NCI-H1105 treated with DMSO at 0.1 percent for 48 hours (cell line): ENCODE measurements around the gene ANTXR1.

ENCODE experiments used
- DNase-seq: peaks from one replicate; lab custom pipeline; 2025; lab: John Stamatoyannopoulos, UW

The ANTXR1 gene

DNA sequence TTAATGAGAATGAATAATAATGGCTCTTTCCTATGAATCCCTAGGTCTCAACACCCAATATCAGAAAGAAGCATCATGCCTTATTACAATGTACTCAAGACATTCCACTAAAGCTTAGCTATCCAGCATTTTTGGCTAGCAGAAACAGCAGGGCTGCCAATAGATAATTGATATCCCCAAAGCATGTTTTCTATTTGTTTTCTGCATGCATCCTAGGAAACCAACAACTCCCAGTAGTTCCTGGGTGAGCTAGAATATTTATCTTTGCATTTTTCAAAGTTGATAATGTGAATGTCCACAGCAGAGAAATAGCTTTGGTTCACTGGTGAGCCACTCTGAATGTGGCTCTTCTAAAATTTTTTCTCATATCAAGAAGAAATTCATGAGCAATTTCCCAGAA, 5.8 kb upstream of the ANTXR1 start:
- no peak for DNase-seq

DNA sequence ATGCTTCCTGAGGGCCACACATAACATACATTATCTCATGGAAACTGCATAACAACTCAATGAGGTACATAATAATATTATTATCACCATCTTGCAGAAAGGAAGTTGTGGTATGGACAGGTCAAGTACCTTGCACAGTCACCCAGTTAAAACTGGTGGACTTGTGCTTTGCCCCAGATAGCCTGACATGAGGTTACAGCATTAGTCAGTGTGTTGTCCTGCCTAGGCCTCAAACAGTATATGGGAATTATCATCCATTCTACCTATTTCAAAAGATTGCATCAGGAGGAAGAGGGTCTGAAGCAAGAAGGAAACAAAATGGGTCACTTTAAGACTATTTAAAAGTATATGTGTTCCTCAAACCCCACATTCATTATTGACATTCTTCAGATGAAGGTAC, 5.4 kb upstream of the ANTXR1 start:
- DNase-seq, result no peak

DNA sequence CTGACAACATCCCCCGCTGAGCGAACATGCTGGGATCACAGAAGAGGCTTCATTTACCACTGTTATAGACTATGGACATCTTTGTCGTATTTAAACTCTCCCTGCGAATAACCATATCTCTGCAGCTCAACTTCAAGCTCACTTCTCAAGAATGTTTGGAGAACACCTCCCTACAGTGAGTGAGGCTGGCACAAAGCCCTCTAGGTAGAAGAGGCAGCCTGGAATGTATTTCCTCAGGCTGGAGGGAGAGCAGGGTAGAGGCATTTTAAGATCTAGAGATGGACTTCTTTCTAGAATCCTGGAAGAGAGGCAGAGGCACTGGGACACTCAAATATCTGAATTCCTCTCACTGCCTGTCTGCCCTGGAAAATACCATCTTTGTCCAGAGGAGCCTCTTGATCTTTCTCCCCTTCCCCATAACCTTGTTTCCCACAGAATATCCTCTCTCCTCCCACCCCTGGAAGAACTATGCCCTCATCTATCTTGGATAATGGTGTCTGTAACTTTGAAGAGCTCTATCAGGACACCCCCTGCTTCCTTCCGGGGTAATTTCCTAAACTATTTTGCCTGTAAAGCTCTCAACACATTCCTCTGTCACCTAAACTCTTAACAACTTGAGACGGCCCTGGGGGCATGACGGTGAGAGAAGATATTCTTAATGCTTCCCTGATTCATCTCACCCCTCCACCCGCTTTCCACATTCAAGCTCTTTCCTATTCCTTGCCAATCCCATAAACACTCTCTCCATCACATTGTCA, 2.4 kb upstream of the ANTXR1 start:
- DNase-seq, result no peak

DNA sequence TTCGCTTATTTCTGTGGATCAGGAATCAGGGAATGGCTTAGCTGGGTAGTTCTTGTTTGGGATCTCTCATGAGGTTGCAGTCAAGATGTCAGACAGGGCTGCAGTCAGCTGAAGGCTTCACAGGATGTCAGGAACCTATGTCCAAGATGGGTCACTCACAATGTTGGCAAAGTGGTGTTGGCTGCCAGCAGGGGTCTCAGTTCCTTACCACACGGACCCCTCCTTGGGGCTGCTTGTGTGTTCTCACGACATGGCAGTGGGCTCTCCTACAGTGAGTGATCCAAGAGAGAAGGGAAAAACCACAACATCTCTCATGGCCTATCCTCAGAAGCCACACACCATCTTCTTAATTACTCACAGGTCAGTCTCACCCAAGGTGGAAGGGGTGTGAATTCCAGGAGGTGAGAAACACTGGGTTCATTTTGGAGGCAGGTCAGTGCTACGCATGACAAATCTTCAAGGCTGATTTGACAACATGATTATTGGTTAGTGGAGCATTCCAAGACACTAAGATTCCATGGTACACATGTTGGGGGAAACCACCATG, 1.3 kb upstream of the ANTXR1 start:
- no peak for DNase-seq

DNA sequence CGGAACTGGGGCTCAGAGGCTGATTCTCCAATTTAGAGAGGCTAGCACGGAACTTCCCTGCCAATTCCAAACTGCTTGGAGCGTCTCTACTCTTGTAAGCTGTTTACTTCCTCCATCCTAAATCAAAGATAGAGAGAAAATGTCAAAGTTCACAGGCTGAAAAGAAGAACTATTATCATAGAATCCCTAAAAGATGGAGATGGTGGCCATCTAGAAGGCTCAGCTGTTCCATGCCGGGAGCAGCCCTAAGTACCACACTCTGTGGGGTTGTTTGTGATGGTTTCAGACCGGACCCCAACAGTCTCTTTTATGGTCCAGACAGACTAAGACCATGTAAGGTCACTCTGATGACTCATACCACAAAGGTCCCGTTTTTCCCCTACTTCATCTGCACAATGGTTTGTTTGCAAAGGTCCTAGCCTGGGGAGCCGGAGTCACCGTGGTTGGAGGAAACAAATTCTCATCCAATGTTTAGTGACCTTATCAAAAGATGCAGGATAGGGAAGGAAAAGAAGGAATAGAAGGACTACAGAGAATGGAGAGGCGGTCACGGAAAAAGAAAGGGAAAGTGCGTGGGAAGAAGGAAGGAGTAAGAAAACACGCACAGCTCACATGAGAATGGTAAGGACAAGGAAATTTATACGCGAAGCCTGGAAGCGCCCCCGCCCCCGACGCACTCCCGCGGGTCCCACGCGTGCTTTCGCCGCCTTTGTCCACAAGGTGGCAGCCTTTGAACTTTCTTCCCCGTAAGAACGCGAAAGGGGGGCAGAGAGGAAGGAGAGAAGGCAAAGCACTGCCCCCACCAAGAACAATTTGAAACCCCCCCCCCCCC, 453 bp upstream of the ANTXR1 start:
- DNase-seq, result peak; percentile 83

DNA sequence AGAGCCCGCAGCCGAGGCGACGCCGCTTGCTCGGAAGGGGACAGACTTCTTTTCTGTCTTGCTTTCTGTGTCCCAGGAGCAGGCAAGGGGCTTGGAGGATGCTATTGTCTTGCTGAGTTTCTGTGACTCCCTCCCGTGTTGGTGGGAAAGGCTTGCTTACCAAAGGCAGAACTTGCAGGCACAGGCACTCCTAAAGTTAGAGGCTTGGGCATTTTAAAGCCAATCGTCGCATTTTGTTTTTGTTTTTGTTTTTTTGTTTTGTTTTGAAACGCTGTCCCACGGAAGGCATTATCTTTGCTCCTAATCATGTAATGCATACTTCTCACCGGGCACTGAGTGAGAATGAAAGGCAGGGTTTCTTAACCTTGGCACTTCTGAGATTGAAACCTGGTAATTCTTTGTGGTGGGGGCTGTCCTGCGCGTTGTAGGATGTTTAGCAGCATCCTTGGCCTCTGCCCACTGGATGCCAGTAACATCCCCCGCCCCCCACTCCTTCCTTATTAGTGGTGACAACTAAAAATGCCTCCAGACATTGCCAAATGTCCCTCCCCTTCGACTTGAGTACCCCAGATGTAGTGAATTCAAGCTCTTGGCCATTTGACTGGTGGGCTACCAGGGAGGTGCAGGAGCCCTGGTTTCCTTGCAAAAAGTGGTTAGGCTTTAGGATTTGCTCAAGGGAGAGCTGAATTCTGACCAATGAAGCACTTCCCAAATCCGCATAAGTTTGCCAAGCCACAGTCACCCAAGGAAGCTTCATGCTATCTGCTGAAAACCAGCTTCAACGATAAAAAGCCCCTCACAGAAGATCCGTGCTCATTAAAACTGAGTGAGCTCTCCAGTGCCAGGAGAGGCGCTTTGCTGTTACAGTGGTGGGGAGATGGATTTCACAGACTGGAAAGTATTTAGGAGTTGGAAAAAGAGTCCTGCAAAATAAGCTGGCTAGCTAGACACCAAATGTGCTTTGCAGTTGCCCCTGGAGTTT, 1.2 kb downstream of the ANTXR1 start:
- DNase-seq, result peak; percentile 29

DNA sequence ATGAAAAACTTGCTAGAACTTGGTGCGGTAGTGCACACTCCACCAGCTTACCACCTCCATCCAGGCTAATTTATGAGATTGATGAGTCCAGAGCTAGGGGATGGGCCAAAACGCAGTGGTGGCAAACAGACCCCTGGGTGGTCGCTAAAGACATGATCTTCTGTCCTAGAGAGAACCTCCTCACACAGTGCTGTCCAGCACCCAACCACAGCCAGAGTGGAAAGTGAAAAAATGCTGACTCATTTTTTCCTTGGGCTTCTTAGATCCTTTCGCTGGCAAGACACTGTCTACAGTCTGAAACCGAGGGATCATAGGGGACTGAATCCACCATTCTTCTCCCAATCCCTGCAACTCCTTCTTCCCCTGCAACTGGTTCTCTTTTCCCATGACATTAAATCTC, 4.1 kb downstream of the ANTXR1 start:
- DNase-seq, result no peak

DNA sequence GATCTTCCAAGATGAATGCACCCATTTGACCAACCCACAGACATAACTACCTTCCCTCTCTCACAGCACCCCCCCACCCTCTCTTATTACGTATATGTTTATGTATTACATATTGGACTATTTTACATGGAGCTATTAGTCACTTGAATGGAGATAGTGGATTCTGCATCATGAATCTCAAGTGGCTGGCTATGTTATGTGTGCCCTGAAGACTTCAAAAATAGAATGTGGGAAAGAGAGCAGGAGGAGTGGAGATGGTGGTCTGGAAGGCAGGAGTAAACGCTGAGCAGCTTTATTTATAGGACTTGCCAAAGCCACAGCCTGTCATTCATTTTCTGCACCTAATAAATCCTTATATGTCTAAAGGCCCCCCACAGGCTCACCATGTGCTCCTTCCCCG, 4.9 kb downstream of the ANTXR1 start:
- no peak for DNase-seq

DNA sequence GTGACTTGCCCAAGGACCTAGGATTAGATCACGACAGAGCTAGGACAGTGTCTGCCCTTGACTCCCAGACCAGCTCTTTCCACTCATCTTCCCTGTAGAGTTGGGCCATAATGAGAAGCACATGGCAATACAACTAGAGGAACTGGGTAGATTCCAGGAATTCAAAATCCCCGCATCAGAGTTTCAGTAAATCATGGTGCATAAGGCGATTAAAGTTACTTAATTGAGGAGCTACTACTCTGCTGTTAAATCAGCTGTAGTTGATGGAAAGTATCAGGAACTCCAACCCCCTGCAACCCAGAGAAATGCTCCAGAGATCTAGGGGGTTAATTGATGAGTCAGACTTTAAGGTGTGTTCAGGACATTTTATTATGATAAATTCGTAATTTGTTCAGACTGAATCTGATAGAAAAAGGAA, 5.7 kb downstream of the ANTXR1 start:
- no peak for DNase-seq

DNA sequence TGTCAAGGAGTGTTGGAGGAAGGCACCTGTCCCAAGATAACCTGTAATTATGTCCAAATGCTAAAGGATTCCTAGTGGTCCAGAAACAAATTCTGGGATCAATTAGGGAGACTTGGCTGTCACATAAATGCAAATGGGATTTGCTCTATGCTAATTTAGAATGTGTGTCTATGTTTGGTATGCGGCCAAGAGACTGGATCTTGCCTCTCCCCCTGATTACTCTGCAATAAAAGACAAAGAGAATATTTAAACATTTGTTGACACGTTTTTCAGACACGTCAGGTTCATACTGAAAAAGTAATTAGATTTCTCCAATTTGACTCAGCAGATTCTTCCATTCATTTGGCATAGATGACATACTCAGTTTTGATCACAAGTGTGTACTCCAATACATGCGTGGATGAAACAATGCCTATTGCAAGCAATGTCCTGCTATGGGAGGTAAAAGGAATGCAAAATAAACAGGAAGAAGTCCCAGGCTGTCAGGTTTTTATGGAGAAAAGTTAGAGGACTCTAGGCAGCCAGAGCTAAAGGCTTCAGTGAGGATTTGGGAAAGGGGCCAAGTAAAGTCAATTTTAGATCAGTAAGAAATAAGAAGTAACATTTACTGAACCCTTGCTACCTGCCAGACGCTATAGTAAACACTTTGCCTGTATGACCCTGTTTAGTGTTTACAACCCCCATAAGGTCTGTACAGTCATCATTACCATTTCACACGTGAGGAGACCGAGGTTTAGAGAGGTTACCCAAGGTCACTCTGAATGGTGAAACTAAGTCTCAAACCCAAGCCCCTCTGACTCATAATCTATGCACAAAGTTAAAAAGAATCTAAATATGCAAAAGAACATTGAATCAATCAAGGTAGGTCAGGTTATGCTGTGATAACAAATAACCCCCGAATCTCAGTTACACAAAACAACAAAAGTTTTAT, 7.8 kb downstream of the ANTXR1 start:
- DNase-seq, result no peak

DNA sequence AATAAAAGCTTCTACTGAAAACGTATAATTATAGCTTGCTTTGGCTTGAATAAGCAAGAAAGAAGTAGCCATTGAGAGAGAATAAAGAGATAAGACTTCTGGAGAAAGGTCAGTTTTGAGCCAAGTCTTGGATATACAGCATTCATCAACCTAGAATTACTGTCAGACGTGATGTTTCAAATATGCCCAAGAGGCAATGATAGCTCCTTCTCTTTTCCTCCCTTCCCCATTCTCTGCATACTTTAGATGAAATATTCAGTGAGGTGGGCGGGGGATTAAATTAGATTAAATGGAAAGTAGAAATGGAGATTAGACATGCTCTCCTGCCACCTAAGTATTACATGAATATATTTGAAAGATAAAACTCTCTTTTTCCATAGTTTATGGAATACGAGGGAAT, 8.7 kb downstream of the ANTXR1 start:
- DNase-seq, result no peak

DNA sequence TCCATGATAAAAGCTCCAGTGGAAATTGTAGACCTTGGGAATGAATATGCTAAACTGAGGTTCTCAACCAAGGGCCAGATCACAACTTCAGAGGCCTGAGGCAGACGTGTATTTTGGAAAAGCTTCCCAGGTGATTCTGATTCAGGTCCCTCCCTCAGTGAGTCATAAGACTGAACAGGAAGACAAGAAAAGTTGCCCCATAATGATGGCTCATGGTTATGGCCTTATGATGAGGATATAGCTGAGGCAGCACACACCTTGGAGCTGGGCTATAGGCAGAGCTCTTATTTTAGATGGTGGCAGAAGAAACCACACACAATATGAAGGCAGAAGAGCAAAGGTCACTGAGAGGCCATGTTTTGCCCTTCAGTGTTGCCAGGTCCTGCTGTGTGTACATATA, 9.6 kb downstream of the ANTXR1 start:
- DNase-seq, result no peak

DNA sequence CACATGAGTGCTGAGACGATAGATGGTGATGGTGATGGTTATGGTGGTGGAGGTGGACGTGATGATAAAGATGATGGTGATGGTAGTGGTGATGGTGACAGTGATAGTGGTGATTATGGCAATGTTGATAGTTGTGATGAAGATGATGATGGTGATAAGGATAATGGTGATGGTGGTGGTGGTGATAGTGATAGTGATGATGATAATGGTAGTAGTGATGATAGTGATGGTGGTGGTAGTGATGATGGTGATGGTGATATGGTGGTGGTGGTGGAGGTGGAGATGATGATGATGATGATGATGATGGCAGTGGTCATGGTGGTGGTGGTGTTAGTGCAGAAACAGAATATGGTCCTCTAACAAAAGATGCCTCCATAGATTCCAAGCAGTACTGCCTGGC, 10.3 kb downstream of the ANTXR1 start:
- DNase-seq, result no peak

DNA sequence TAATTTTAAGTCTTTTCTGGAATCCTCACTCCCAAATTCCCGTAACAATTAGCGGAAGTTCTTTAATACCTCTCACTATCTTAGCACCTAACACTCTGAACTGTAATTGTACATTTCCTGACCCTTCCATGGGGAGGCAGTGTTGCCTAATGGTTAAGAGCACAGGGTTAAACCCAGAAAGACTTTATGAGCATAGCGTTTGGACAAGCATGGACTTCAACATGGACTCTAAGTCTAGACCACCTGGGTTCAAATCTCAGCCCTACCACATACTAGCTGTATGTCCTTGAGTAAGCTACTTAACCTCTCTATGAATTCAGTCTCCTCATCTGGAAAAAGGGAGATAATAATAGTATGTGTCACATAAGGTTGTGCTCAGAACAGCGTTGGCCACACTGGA, 13.0 kb downstream of the ANTXR1 start:
- DNase-seq, result no peak

DNA sequence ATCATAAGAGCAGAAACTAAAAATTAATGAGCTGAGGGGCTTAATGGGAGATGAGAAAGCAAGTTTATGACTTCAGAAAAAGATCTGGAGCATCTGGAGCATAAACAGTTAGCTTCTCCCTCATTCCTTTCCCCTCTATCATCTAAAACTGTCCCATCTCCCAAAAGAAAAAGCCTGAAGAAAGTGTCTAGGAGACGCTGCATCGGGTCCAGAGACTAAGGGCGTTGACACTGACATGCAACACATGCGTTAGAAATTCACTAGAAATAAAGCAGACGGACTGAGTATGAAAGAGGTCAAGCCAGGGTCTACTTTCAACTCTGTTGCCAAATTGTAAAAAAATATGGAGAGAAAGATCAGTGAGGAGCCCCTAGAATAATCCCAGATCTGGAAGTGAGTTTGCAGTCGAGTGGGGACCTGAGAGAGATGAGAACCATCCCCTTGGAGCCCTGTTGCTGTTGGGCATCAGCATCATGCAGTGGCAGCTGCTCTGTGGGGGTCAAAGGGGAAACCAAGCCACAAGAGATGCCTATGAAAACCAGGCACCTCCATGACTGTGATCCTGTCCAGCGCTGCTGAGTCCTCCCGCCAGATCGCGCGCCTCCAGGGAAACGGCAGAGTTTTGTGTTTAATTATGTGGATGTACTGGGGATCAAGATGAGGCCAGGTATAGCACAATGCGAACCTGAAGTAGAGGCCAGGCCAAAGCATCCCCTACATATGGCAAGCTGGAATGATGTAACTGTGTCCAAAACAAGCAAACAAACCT, 13.9 kb downstream of the ANTXR1 start:
- no peak for DNase-seq

DNA sequence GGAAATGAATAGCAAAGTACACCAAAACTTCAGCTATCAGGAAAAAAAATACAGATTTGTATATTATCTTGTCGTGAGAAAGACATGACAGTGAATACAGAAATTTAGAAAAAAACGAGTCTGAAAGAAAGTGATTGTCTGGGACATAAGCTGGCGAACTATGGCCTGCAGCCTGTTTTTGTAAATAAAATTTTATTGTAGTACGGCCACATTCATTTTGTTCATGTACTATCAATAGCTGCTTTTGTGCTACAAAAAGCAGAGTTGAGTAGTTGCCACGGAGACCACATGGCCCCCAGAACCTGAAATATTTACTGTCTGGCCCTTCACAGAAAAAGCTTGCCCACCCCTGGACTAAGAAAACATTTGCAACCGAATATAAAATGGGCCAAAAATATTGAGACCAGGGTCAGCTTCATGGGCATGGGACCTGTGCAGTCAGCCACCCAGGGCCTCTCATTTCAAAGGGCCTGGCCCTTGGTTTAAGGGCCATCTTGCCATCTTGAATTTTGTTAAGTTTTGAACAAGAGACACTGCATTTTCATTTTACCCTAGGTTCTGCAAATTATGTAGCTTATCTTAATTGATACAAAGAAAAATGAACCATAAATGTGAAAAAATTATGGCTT, 17.9 kb downstream of the ANTXR1 start:
- DNase-seq, result no peak

DNA sequence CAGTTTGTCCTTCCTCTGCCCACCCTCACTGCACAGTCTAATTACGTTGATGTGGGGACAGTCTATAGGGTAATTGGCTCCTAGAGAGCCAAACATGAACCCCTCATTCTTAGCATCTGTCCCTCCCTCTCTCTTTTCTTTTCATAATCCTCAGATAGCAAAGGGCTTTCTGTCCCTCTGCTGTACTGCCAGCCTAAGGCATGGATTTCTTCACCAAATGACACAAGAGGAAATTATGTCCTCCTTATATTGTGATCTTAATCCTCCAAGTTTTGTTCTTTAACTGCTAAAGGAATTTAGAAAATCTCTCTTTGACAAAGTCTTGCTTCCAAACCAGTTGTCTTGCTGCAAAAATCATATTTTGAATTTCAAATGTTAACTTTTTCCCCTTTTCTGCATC, 18.5 kb downstream of the ANTXR1 start:
- DNase-seq, result no peak

DNA sequence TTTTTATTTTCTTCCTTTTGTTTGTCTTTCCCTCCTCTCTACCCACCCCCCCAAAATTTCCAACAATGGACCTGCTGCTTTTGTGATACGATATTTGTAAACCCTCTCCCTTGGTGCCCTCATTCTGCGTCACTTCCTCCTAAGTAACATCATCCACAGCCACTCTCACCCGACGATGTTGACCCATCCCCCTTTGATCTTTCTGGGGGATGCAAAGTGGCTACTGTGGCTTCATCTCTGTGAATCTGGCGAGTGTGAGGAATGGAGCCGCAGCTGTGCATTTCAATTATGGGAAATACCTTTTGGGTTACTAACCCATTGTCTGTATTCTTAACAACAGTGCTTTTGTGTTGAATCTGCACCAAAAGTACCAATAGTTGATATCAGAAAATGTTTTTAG, 19.4 kb downstream of the ANTXR1 start:
- DNase-seq, result no peak

DNA sequence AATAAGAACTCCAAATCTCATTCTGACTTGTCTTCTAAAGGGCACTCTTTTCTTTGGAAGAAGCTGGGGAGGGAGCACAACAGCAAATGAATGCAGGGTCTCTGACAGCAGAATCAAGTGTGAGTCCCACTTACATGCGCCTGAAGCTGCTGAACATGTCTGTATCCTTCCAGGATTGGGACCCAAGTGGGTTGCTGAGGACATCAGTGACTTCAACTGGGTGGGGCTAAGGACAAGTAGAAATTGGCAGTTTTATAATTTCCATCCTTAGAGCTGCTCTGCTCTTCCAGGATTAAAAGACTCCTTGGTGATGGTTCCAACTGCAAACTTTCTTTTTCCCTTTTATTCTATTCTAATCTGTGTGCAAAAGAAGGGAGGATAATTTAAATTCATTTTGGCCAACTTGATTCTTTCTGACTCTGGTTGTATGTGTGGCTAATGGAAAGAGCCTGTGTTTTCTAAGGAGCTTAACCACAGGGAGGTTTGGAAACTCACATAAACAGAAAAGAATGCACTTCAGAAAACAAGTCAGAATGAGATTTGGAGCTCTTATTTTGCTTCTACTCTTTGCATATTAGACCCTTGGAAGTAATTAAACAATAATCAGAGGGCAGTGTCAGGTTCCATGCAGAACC, 20.6 kb downstream of the ANTXR1 start:
- DNase-seq, result no peak
